ENCODE data around the gene GAGE12D. TPM values are rescaled to one million over a fixed set of nuclear protein-coding genes. Genes with fewer than 3 reads are reported as not detected.

GAGE12D gene
- total and polyA plus RNA-seq, 7 donors, result not detected

Other genes with a start within 250 kb of the GAGE12D start
- not detected for gene GAGE10, start 238.1 kb upstream of the GAGE12D start, total RNA-seq
- not detected for gene GAGE10, start 238.1 kb upstream of the GAGE12D start, polyA plus RNA-seq
- not detected for gene GAGE12J, start 219.7 kb upstream of the GAGE12D start, total RNA-seq
- not detected for gene GAGE12J, start 219.7 kb upstream of the GAGE12D start, polyA plus RNA-seq
- not detected for gene GAGE13, start 210.2 kb upstream of the GAGE12D start, total RNA-seq
- not detected for gene GAGE13, start 210.2 kb upstream of the GAGE12D start, polyA plus RNA-seq
- not detected for gene GAGE12C, start 9.6 kb upstream of the GAGE12D start, total RNA-seq
- not detected for gene GAGE12C, start 9.6 kb upstream of the GAGE12D start, polyA plus RNA-seq
- gene GAGE12E, start 9.6 kb downstream of the GAGE12D start, total RNA-seq, result not detected
- not detected for gene GAGE12E, start 9.6 kb downstream of the GAGE12D start, polyA plus RNA-seq
- not detected for gene GAGE12F, start 19.1 kb downstream of the GAGE12D start, total RNA-seq
- not detected for gene GAGE12F, start 19.1 kb downstream of the GAGE12D start, polyA plus RNA-seq
- gene GAGE12G, start 28.7 kb downstream of the GAGE12D start, total RNA-seq, result not detected
- gene GAGE12G, start 28.7 kb downstream of the GAGE12D start, polyA plus RNA-seq, result not detected
- not detected for gene GAGE12H, start 38.2 kb downstream of the GAGE12D start, total RNA-seq
- gene GAGE12H, start 38.2 kb downstream of the GAGE12D start, polyA plus RNA-seq, result not detected
- not detected for gene GAGE2A, start 47.8 kb downstream of the GAGE12D start, total RNA-seq
- gene GAGE2A, start 47.8 kb downstream of the GAGE12D start, polyA plus RNA-seq, result not detected
- not detected for gene GAGE1, start 57.3 kb downstream of the GAGE12D start, total RNA-seq
- gene GAGE1, start 57.3 kb downstream of the GAGE12D start, polyA plus RNA-seq, result not detected
- gene PAGE1, start 154.3 kb downstream of the GAGE12D start, total RNA-seq, result not detected
- not detected for gene PAGE1, start 154.3 kb downstream of the GAGE12D start, polyA plus RNA-seq

Data from psoas muscle (tissue), 7 donors.